Gastroesophageal sphincter (tissue), 4 donors: ENCODE data around the gene SMTN. TPM values are rescaled to one million over a fixed set of nuclear protein-coding genes. Genes with fewer than 3 reads are reported as not detected.
A peak's percentile ranks its signal among the peaks of the same experiment; 100 is the strongest.

Experiments
- ATAC-seq: fragments of 150-250 bp; one replicate; pipeline ENCODE4 v1.9.1; 2016; ENCODE audit warnings: mild to moderate bottlenecking, moderate library complexity
- H3K27ac ChIP-seq, 4 donors: fragments of 200-600 bp; sonication (generic) in 3 of 4; 1 replicate in 3 of 4; 2 replicates in 1 of 4; pipeline ENCODE4 v1.5.1; 2016 to 2019
- H3K27me3 ChIP-seq: fragments of 200-600 bp; sonication (generic); one replicate; pipeline ENCODE4 v1.5.1; 2019
- H3K36me3 ChIP-seq, 2 donors: fragments of 200-600 bp; sonication (generic); one replicate each; pipeline ENCODE4 v1.5.1; 2019; ENCODE audit warnings: control low read depth in 1 of 2
- H3K4me1 ChIP-seq, 3 donors: fragments of 200-600 bp; sonication (generic); 1 replicate in 2 of 3; 2 replicates in 1 of 3; pipeline ENCODE4 v1.5.1; 2016 to 2019; ENCODE audit warnings: control low read depth in 2 of 3
- H3K4me3 ChIP-seq, 2 donors: fragments of 200-600 bp; sonication (generic); one replicate each; pipeline ENCODE4 v1.5.1; 2019; ENCODE audit warnings: mild to moderate bottlenecking in 1 of 2, moderate library complexity in 1 of 2
- H3K9me3 ChIP-seq, 3 donors: fragments of 200-600 bp; sonication (generic); one replicate each; pipeline ENCODE4 v1.5.1; 2017 to 2019; ENCODE audit warnings: control low read depth in 2 of 3
- CTCF ChIP-seq, 4 experiments: fragments of 200-600 bp in 2 of 4; fragments of 450-650 bp in 2 of 4; sonication (generic) in 1 of 4; IDR thresholded peaks; one replicate each; pipeline ENCODE4 v1.5.1; 2017 to 2019; ENCODE audit warnings: antibody characterized with exemption in 4 of 4, mild to moderate bottlenecking in 2 of 4, moderate library complexity in 2 of 4
- EP300 ChIP-seq: sonication (generic); formaldehyde crosslinking; IDR thresholded peaks from one replicate; pipeline ENCODE4 v1.6.1; 2017; ENCODE audit warnings: antibody characterized with exemption, mild to moderate bottlenecking
- POLR2A ChIP-seq, 2 donors: fragments of 450-650 bp; IDR thresholded peaks; one replicate each; pipeline ENCODE4 v1.6.1; 2017; ENCODE audit warnings: antibody characterized with exemption in 2 of 2, mild to moderate bottlenecking in 2 of 2, moderate library complexity in 1 of 2
- POLR2AphosphoS5 ChIP-seq: sonication (generic); formaldehyde crosslinking; IDR thresholded peaks from one replicate; pipeline ENCODE4 v1.6.1; 2017; ENCODE audit warnings: antibody characterized with exemption
- WGBS, 2 donors: methylation state at CpG; one replicate each; pipeline ENCODE4 v1.1.5; 2018; ENCODE audit warnings: low coverage in 1 of 2; 5-methylcytosine and 5-hydroxymethylcytosine counted together
- total RNA-seq, 4 donors: library from RNA; depleted of rRNA; stranded (reverse); fragments of >200 nt; gene quantifications; one replicate each; pipeline ENCODE4 v1.1.0, GENCODE V29; 2016

The SMTN gene
- total RNA-seq, 4 donors from 2014 or later = 900 to 1,687 (median 1,274) TPM

- TF ChIP-seq EP300 = no peak
- no peak for TF ChIP-seq CTCF (IDR thresholded peaks at IDR 0.05)
- no peak for TF ChIP-seq POLR2A (IDR thresholded peaks at IDR 0.05)
- no peak for TF ChIP-seq POLR2AphosphoS5
- peaks cover 12% of the 10 kb centered on the region for H3K27me3 ChIP-seq
- no peak overlapping the region for H3K4me3 ChIP-seq
- no peak overlapping the region for H3K27ac ChIP-seq
- no peaks in the 10 kb centered on the region for H3K36me3 ChIP-seq
- peaks cover 0 to 17% (median 6%) of the 10 kb centered on the region in 3 donors for H3K4me1 ChIP-seq
- no peaks in the 10 kb centered on the region for H3K9me3 ChIP-seq
- no peak for ATAC-seq
Observed at GRCh38 chr22:31144223-31144622, 63.1 kb downstream of the SMTN start.

- Histone ChIP-seq H3K4me1 (peaks cover 0 to 33% (median 6%) of the 10 kb centered on the region in 3 donors), H3K4me3 (no peak overlapping the region), H3K27ac (peak overlapping the region; percentile 25 to 78 (median 76)), H3K27me3 (no peaks in the 10 kb centered on the region), H3K9me3 (no peaks in the 10 kb centered on the region), H3K36me3 (no peaks in the 10 kb centered on the region)
- ATAC-seq = peak; percentile 64
- TF ChIP-seq CTCF (IDR thresholded peaks at IDR 0.05) = no peak
- no peak for TF ChIP-seq POLR2A (IDR thresholded peaks at IDR 0.05)
- no peak for TF ChIP-seq POLR2AphosphoS5
- TF ChIP-seq EP300 = no peak
- WGBS, 2 donors = 42% methylated on average over 1 of the region's 1 CpG; no CpG with 5 or more reads in 1 of the 2 donors
Observed at GRCh38 chr22:31148488-31148887, 67.4 kb downstream of the SMTN start.

DNA sequence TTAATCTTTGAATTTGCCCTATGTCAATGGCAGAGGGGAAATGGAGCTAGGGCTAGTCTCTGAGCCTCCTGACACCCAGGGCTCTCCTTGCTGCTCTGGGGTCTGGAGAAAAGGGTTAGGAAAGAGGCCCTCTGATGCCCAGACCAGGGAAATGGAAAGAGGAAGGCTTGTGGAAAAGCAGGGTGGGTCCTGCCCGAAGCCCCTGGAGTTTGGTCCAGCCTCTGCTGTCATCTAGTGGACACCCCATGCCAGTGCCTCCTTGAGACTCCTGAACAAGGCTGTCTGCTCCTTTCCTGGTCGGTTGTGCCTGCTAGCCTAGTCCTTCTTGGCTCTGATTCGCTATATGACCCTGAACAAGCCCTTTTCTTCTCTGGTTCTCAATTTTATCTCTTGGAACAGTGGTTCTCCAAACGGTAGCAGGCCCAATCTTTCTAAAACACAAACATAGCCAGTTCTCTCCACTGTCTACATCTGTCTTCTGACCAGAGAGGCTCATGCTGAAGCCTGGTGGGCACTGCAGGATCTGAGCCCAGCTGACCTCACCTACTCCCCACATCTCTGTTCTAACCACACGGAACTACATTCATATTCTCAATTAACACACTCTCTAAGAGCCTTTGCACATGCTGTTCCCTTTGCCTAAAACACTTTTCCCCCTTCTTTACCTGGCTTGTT lies 68.0 kb downstream of the SMTN start:
- peak overlapping the region; percentile 25 to 78 (median 76) for H3K27ac ChIP-seq
- TF ChIP-seq CTCF (IDR thresholded peaks at IDR 0.05) = peak; percentile 84 to 95 (median 92)
- no peak for TF ChIP-seq POLR2AphosphoS5
- WGBS, 2 donors = 16 to 27% methylated on average over 4 to 5 of the region's 5 CpGs
- peaks cover 0 to 39% (median 6%) of the 10 kb centered on the region in 3 donors for H3K4me1 ChIP-seq
- H3K36me3 ChIP-seq = no peaks in the 10 kb centered on the region
- no peaks in the 10 kb centered on the region for H3K27me3 ChIP-seq
- no peaks in the 10 kb centered on the region for H3K9me3 ChIP-seq
- no peak overlapping the region for H3K4me3 ChIP-seq
- peak; percentile 93 for ATAC-seq

GRCh38 chr22:31150615-31151014 lies 69.5 kb downstream of the SMTN start:
- TF ChIP-seq EP300 = no peak
- no peak for TF ChIP-seq POLR2AphosphoS5
- no peak for TF ChIP-seq POLR2A (IDR thresholded peaks at IDR 0.05)
- no peak for TF ChIP-seq CTCF (IDR thresholded peaks at IDR 0.05)
- Histone ChIP-seq H3K4me3 (no peak overlapping the region), H3K27me3 (no peaks in the 10 kb centered on the region), H3K36me3 (no peaks in the 10 kb centered on the region), H3K4me1 (peaks cover 6 to 53% (median 15%) of the 10 kb centered on the region in 3 donors), H3K9me3 (no peaks in the 10 kb centered on the region), H3K27ac (no peak overlapping the region)
- 64 to 93% methylated on average over 2 to 3 of the region's 3 CpGs for WGBS, 2 donors
- no peak for ATAC-seq

DNA sequence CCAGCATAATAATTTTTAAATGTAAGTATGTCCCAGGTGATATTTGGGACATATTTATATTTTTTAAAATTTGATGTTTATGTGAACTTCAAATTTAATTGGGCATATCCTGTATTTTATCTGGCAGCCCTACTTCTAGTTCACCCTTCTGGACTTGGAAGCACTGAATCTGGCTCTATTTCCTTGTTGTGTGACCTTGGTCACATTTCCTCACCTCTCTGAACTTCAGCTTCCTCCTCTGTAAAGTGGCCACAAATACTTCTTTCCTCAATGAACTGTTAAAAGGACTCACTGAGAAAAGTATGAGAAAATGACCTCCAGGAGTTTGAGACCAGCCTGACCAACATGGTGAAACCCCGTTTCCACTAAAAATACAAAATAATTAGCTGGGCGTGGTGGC lies 70.8 kb downstream of the SMTN start:
- H3K36me3 ChIP-seq = no peaks in the 10 kb centered on the region
- WGBS, 2 donors = no CpG with 5 or more reads among the region's 2 CpGs
- no peak for ATAC-seq
- no peaks in the 10 kb centered on the region for H3K9me3 ChIP-seq
- H3K4me3 ChIP-seq = no peak overlapping the region
- no peak overlapping the region for H3K27ac ChIP-seq
- H3K27me3 ChIP-seq = no peaks in the 10 kb centered on the region
- TF ChIP-seq POLR2AphosphoS5 (no peak), EP300 (no peak), POLR2A (IDR thresholded peaks at IDR 0.05) (no peak), CTCF (IDR thresholded peaks at IDR 0.05) (no peak)
- peaks cover 11 to 63% (median 19%) of the 10 kb centered on the region in 3 donors for H3K4me1 ChIP-seq
